HepG2 (cell line): ENCODE measurements around the gene MME. TPM values are rescaled to one million over a fixed set of nuclear protein-coding genes. Genes with fewer than 3 reads are reported as not detected.

ENCODE experiments used
- ATAC-seq: fragments of 200-7000 bp; cut with Tn5 transposase; 3 replicates; pipeline ENCODE4 v1.9.1; 2020; ENCODE audit warnings: mild to moderate bottlenecking, moderate library complexity
- BruUV-seq: library from RNA; stranded (reverse); fragments of 400-500 nt; replicated peaks from 2 replicates; lab custom pipeline; 2021; lab: Mats Ljungman, UMichigan
- CTCF ChIA-PET: fragments of 300-600 bp; formaldehyde crosslinking; extraction: SDS; loops from one replicate; lab custom pipeline; 2021; ENCODE audit warnings: low total read pairs, inconsistent platforms, low intra/inter-chr PET ratio; lab: Yijun Ruan, JAX
- POLR2A ChIA-PET: fragments of 350-600 bp; sonication (Branson Sonifier 250); formaldehyde crosslinking; loops from one replicate; lab custom pipeline; 2020; ENCODE audit warnings: antibody characterized with exemption, inconsistent platforms; lab: Yijun Ruan, JAX
- DNase-seq: peaks from one replicate; pipeline ENCODE4 v3.0.0-alpha.2; 2015; ENCODE audit warnings: low spot score
- FAIRE-seq: peaks from 3 replicates; lab custom pipeline; 2011; peaks lifted over from hg19 to GRCh38; lab: Jason Lieb, UNC
- H2AFZ ChIP-seq: one replicate; pipeline ENCODE4 v1.6.1; 2011; ENCODE audit warnings: low read length, inconsistent platforms
- H3K27ac ChIP-seq: fragments of 300-600 bp; 3 replicates; pipeline ENCODE4 v1.8.0; 2011; ENCODE audit warnings: mixed run types, mild to moderate bottlenecking, mixed read lengths, low read length, inconsistent platforms; ENCODE audit not compliant: insufficient read depth; ENCODE audit errors: extremely low read length
- H3K27me3 ChIP-seq, 2 experiments: fragments of 200-600 bp in 1 of 2; 2 replicates in 1 of 2; 3 replicates in 1 of 2; pipeline versions ENCODE4 v1.6.0 to v1.8.0; 2011; ENCODE audit warnings: low read length in 2 of 2, mild to moderate bottlenecking in 2 of 2, moderate library complexity in 2 of 2, inconsistent platforms in 1 of 2; ENCODE audit not compliant: insufficient read depth in 2 of 2, control insufficient read depth in 1 of 2
- H3K36me3 ChIP-seq, 2 experiments: fragments of 200-600 bp in 1 of 2; replicated peaks in 1 of 2; 2 replicates in 1 of 2; 3 replicates in 1 of 2; pipeline versions ENCODE4 v1.5.1 to v1.8.0; 2011; ENCODE audit warnings: low read length in 2 of 2, inconsistent platforms in 1 of 2; ENCODE audit not compliant: insufficient read depth in 2 of 2, control insufficient read depth in 1 of 2
- H3K4me1 ChIP-seq: 2 replicates; pipeline ENCODE4 v1.5.1; 2012; ENCODE audit warnings: low read length, inconsistent platforms; ENCODE audit not compliant: insufficient read depth
- H3K4me2 ChIP-seq: 2 replicates; pipeline ENCODE4 v1.6.0; 2011; ENCODE audit warnings: low read depth, low read length, inconsistent platforms
- H3K4me3 ChIP-seq, 3 experiments: fragments of 200-600 bp in 1 of 3; sonication (generic), shearing (Covaris generic) in 1 of 3; replicated peaks in 1 of 3; 2 replicates each; pipeline ENCODE4 v1.5.1; 2011 to 2016; ENCODE audit warnings: low read length in 3 of 3, inconsistent platforms in 2 of 3, low read depth in 2 of 3, mild to moderate bottlenecking in 2 of 3, control low read depth in 1 of 3, mixed read lengths in 1 of 3; ENCODE audit not compliant: insufficient read depth in 1 of 3
- H3K79me2 ChIP-seq: one replicate; pipeline ENCODE4 v1.6.1; 2011; ENCODE audit warnings: low read length, inconsistent platforms; ENCODE audit not compliant: insufficient read depth
- H3K9ac ChIP-seq: 2 replicates; pipeline ENCODE4 v1.6.0; 2011; ENCODE audit warnings: mild to moderate bottlenecking, low read depth, low read length, inconsistent platforms; ENCODE audit not compliant: insufficient read depth
- H3K9me3 ChIP-seq: 2 replicates; pipeline ENCODE4 v1.5.1; 2012; ENCODE audit warnings: mild to moderate bottlenecking, low read length
- H4K20me1 ChIP-seq: 2 replicates; pipeline ENCODE4 v1.6.0; 2011; ENCODE audit warnings: inconsistent platforms, mild to moderate bottlenecking, low read length, moderate library complexity; ENCODE audit not compliant: insufficient read depth
- HCFC1 ChIP-seq: fragments of 150-350 bp; IDR thresholded peaks from 2 replicates; pipeline ENCODE4 v1.6.1; 2014; ENCODE audit warnings: low read depth, low read length
- HNRNPUL1 ChIP-seq: fragments of 200-400 bp; formaldehyde crosslinking; IDR thresholded peaks from 2 replicates; pipeline ENCODE4 v1.6.1; 2017; ENCODE audit warnings: low read depth, mild to moderate bottlenecking, low read length, moderate library complexity
- PRMT3 ChIP-seq: sonication (generic); formaldehyde crosslinking; IDR thresholded peaks from 2 replicates; pipeline ENCODE4 v1.8.1; 2022; ENCODE audit warnings: low read depth, mild to moderate bottlenecking, moderate library complexity, missing genetic modification reagents, borderline replicate concordance
- SNRNP70 ChIP-seq: fragments of 200-400 bp; formaldehyde crosslinking; IDR thresholded peaks from 2 replicates; pipeline ENCODE4 v1.6.1; 2017; ENCODE audit warnings: mild to moderate bottlenecking, low read depth, low read length, moderate library complexity
- STAT5B ChIP-seq: sonication (generic); formaldehyde crosslinking; IDR thresholded peaks from 2 replicates; pipeline ENCODE4 v1.4.0; 2020; ENCODE audit warnings: missing genetic modification reagents
- ZNF629 ChIP-seq: sonication (generic); formaldehyde crosslinking; conservative IDR thresholded peaks from 2 replicates; pipeline ENCODE4 v1.5.0; 2020; ENCODE audit warnings: missing genetic modification reagents
- ZNF761 ChIP-seq: sonication (generic); formaldehyde crosslinking; conservative IDR thresholded peaks from 2 replicates; pipeline ENCODE4 v1.4.0; 2020; ENCODE audit warnings: mild to moderate bottlenecking, missing genetic modification reagents
- ZSCAN22 ChIP-seq: sonication (generic); formaldehyde crosslinking; IDR thresholded peaks from 2 replicates; pipeline ENCODE4 v1.4.0; 2020; ENCODE audit warnings: mild to moderate bottlenecking, missing genetic modification reagents
- WGBS: methylation state at CpG from one replicate; pipeline ENCODE4 v1.1.6; 2017; ENCODE audit warnings: low lambda C conversion rate; 5-methylcytosine and 5-hydroxymethylcytosine counted together
- in situ Hi-C: cut with HindIII; loops from 2 replicates; pipeline ENCODE4 v1.10.0; 2017; ENCODE audit warnings: low pct_unique_long_range_greater_than_20kb; ENCODE audit not compliant: extremely low pct_ligation_motif_present
- intact Hi-C: fragments of 100-400 bp; cut with micrococcal nuclease; formaldehyde crosslinking; loops from one replicate; pipeline ENCODE4 v1.10.0; 2022; ENCODE audit not compliant: unreplicated experiment
- polyA plus RNA-seq, 8 experiments: library from polyadenylated mRNA; depleted of rRNA in 3 of 8; stranded (reverse) in 7 of 8; unstranded in 1 of 8; fragments of >200 nt; fragmentation: Illumina TruSeq in 4 of 8; extraction: Trizol in 4 of 8; gene quantifications; 2 replicates each; pipeline versions ENCODE4 v1.2.1 to v1.2.3, GENCODE V29; 2011 to 2016; ENCODE audit warnings: low read depth in 4 of 8, missing spikeins in 1 of 8, mixed read lengths in 1 of 8; ENCODE audit not compliant: insufficient read depth in 1 of 8
- total RNA-seq, 5 experiments: library from RNA; depleted of rRNA; stranded (reverse); fragments of >200 nt; fragmentation: Illumina TruSeq; extraction: Trizol; gene quantifications; 2 replicates each; pipeline ENCODE4 v1.2.3, GENCODE V29; 2016; ENCODE audit warnings: low read depth in 1 of 5
- TF ChIP-seq, protein P1 (sequence below): sonication (generic); formaldehyde crosslinking; conservative IDR thresholded peaks from 2 replicates; pipeline ENCODE4 v1.4.0; 2020; ENCODE audit warnings: missing genetic modification reagents
- TF ChIP-seq, protein P2 (sequence below): sonication (generic); formaldehyde crosslinking; IDR thresholded peaks from 2 replicates; pipeline ENCODE4 v1.4.0; 2020; ENCODE audit warnings: mild to moderate bottlenecking, low read depth, missing genetic modification reagents
- TF ChIP-seq, protein P3 (sequence below): sonication (generic); formaldehyde crosslinking; IDR thresholded peaks from 2 replicates; pipeline ENCODE4 v1.4.0; 2020; ENCODE audit warnings: mild to moderate bottlenecking, missing genetic modification reagents

Gene MME
- total and polyA plus RNA-seq, 2 of the 13 experiments (the other 11 are each of a cell fraction or from before 2014, with no cell fraction given): not detected

DNA sequence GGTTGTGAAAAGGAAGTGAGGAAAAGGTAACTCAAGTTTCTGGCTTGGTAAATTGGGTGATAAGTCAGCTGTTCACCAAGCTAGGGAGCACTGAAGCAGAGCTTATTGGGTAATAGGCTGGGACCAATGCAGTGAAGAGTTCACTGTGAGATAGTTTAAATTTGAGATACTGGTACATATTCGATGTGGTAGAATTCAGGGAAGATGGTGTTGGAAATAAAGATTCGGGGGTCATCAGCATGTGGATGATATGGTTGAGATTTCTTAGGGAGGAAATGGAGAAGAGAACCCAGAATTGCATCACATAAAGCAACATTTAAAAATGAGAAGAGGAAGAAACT, 16.9 kb downstream of the MME start:
- CTCF ChIA-PET: no interaction called here
- WGBS: 38% methylated on average over 2 of the region's 2 CpGs

More for the DNA sequence above, 16.9 kb downstream of the MME start:
- no peaks in the 10 kb centered on the region for H3K4me1 ChIP-seq
- no peaks in the 10 kb centered on the region for H3K27me3 ChIP-seq
- H3K36me3 ChIP-seq: no peaks in the 10 kb centered on the region
- no peaks in the 10 kb centered on the region for H3K79me2 ChIP-seq
- DNase-seq (no peak), ATAC-seq (no peak), FAIRE-seq (no peak)
- H3K4me2 ChIP-seq: no peak overlapping the region
- TF ChIP-seq HCFC1: no peak
- no peak for TF ChIP-seq ZNF761
- no peak for TF ChIP-seq ZNF629 (CRISPR knock-in tag)
- TF ChIP-seq STAT5B (CRISPR knock-in tag): no peak
- TF ChIP-seq, protein P1, sequence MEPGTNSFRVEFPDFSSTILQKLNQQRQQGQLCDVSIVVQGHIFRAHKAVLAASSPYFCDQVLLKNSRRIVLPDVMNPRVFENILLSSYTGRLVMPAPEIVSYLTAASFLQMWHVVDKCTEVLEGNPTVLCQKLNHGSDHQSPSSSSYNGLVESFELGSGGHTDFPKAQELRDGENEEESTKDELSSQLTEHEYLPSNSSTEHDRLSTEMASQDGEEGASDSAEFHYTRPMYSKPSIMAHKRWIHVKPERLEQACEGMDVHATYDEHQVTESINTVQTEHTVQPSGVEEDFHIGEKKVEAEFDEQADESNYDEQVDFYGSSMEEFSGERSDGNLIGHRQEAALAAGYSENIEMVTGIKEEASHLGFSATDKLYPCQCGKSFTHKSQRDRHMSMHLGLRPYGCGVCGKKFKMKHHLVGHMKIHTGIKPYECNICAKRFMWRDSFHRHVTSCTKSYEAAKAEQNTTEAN: no peak
- TF ChIP-seq, protein P2, sequence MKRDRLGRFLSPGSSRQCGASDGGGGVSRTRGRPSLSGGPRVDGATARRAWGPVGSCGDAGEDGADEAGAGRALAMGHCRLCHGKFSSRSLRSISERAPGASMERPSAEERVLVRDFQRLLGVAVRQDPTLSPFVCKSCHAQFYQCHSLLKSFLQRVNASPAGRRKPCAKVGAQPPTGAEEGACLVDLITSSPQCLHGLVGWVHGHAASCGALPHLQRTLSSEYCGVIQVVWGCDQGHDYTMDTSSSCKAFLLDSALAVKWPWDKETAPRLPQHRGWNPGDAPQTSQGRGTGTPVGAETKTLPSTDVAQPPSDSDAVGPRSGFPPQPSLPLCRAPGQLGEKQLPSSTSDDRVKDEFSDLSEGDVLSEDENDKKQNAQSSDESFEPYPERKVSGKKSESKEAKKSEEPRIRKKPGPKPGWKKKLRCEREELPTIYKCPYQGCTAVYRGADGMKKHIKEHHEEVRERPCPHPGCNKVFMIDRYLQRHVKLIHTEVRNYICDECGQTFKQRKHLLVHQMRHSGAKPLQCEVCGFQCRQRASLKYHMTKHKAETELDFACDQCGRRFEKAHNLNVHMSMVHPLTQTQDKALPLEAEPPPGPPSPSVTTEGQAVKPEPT (CRISPR knock-in tag): no peak
- TF ChIP-seq PRMT3 (CRISPR knock-in tag): no peak
- TF ChIP-seq, protein P3, sequence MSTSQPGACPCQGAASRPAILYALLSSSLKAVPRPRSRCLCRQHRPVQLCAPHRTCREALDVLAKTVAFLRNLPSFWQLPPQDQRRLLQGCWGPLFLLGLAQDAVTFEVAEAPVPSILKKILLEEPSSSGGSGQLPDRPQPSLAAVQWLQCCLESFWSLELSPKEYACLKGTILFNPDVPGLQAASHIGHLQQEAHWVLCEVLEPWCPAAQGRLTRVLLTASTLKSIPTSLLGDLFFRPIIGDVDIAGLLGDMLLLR (CRISPR knock-in tag): no peak
- no peak for TF ChIP-seq ZSCAN22 (CRISPR knock-in tag)
- no peak for TF ChIP-seq SNRNP70
- TF ChIP-seq HNRNPUL1: no peak
- intact Hi-C loops (no loop called here), in situ Hi-C loops (no loop called here)
- POLR2A ChIA-PET: no interaction called here
- H3K9me3 ChIP-seq: no peaks in the 10 kb centered on the region
- H3K27ac ChIP-seq: no peak overlapping the region
- H2AFZ ChIP-seq: no peak overlapping the region
- H4K20me1 ChIP-seq: no peaks in the 10 kb centered on the region
- no peak overlapping the region for H3K9ac ChIP-seq
- no peak overlapping the region for H3K4me3 ChIP-seq
- no TSS peak for BruUV-seq
